GM19025 (cell line): ENCODE results near the gene PKD1L1.
"Not testable (repeated sequence)": the region's sequence is repeated elsewhere in the genome, so short reads cannot be mapped to it uniquely, and the experiment has no call there.

Experiments
- ATAC-seq: cut with Tn5 transposase; IDR thresholded peaks from one replicate; pipeline ENCODE4 v1.9.1; 2021; ENCODE audit warnings: mild to moderate bottlenecking, low read depth, moderate library complexity; ENCODE audit not compliant: unreplicated experiment

PKD1L1 gene

GRCh38 chr7:47804767-47805545 lies 143.3 kb downstream of the PKD1L1 start:
- no peak for ATAC-seq

GRCh38 chr7:47803846-47804245 lies 144.4 kb downstream of the PKD1L1 start:
- no peak for ATAC-seq

GRCh38 chr7:47803025-47803424 lies 145.2 kb downstream of the PKD1L1 start:
- ATAC-seq: no peak

GRCh38 chr7:47801423-47801822 lies 146.8 kb downstream of the PKD1L1 start:
- no peak for ATAC-seq

GRCh38 chr7:47799524-47799923 lies 148.7 kb downstream of the PKD1L1 start:
- no peak for ATAC-seq

GRCh38 chr7:47796347-47796746 lies 151.9 kb downstream of the PKD1L1 start:
- ATAC-seq: no peak

GRCh38 chr7:47795631-47796030 lies 152.6 kb downstream of the PKD1L1 start:
- no peak for ATAC-seq

GRCh38 chr7:47795126-47795525 lies 153.1 kb downstream of the PKD1L1 start:
- not testable (repeated sequence) for ATAC-seq

GRCh38 chr7:47794016-47794415 lies 154.2 kb downstream of the PKD1L1 start:
- ATAC-seq: no peak

GRCh38 chr7:47793186-47793585 lies 155.1 kb downstream of the PKD1L1 start:
- ATAC-seq: not testable (repeated sequence)

GRCh38 chr7:47792521-47793121 lies 155.6 kb downstream of the PKD1L1 start:
- no peak for ATAC-seq

GRCh38 chr7:47791682-47792081 lies 156.6 kb downstream of the PKD1L1 start:
- ATAC-seq: no peak

GRCh38 chr7:47788083-47788482 lies 160.2 kb downstream of the PKD1L1 start:
- no peak for ATAC-seq

- ATAC-seq: no peak
Observed at GRCh38 chr7:47787249-47788069, 160.8 kb downstream of the PKD1L1 start.

- ATAC-seq: no peak
Observed at GRCh38 chr7:47786557-47787248, 161.6 kb downstream of the PKD1L1 start.

GRCh38 chr7:47785923-47786556 lies 162.2 kb downstream of the PKD1L1 start:
- ATAC-seq: no peak

- no peak for ATAC-seq
Observed at GRCh38 chr7:47783456-47784223, 164.6 kb downstream of the PKD1L1 start.

- ATAC-seq: no peak
Observed at GRCh38 chr7:47782792-47783191, 165.5 kb downstream of the PKD1L1 start.

GRCh38 chr7:47782022-47782421 lies 166.2 kb downstream of the PKD1L1 start:
- ATAC-seq: no peak
